ENCODE data around the gene ZNF862.

Gene ZNF862

DNA sequence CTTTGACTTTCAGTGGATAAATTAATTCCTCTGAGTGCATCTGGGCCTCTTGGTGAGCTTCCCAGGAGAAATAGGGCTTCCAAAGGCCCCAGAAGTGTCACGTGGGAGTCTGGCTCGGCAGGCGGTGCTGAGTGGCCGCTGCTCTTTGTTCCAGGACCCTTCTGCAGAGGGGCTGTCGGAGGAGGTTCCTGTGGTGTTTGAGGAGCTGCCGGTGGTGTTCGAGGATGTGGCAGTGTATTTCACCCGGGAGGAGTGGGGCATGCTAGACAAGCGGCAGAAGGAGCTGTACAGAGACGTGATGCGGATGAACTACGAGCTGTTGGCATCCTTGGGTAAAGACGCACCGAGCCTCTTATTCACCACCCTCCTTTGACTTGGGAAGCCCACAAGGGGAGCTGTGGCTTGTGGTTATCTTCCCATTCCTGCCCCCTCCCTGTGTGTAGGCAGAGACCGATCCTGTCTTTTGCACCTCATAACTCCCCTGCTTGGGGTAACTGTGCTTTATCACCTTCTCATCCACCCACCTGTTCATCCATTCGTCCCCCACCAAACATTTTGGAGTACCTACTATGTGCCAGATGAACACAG lies 11.9 kb downstream of the ZNF862 start:
- TF ChIP-seq SIN3A (IDR thresholded peaks at IDR 0.05; ENCODE audit: borderline replicate concordance, insufficient read depth, low read length) (no peak), FOXP2 (optimal IDR thresholded peaks at IDR 0.05; ENCODE audit: borderline replicate concordance, extremely low read depth, extremely low read length, insufficient read depth) (no peak), TAF1 (IDR thresholded peaks at IDR 0.05; ENCODE audit: borderline replicate concordance, insufficient read depth, low read length) (no peak), POLR2AphosphoS5 (IDR thresholded peaks at IDR 0.05; ENCODE audit: low read depth, low read length) (no peak)
- TF ChIP-seq, protein P1, sequence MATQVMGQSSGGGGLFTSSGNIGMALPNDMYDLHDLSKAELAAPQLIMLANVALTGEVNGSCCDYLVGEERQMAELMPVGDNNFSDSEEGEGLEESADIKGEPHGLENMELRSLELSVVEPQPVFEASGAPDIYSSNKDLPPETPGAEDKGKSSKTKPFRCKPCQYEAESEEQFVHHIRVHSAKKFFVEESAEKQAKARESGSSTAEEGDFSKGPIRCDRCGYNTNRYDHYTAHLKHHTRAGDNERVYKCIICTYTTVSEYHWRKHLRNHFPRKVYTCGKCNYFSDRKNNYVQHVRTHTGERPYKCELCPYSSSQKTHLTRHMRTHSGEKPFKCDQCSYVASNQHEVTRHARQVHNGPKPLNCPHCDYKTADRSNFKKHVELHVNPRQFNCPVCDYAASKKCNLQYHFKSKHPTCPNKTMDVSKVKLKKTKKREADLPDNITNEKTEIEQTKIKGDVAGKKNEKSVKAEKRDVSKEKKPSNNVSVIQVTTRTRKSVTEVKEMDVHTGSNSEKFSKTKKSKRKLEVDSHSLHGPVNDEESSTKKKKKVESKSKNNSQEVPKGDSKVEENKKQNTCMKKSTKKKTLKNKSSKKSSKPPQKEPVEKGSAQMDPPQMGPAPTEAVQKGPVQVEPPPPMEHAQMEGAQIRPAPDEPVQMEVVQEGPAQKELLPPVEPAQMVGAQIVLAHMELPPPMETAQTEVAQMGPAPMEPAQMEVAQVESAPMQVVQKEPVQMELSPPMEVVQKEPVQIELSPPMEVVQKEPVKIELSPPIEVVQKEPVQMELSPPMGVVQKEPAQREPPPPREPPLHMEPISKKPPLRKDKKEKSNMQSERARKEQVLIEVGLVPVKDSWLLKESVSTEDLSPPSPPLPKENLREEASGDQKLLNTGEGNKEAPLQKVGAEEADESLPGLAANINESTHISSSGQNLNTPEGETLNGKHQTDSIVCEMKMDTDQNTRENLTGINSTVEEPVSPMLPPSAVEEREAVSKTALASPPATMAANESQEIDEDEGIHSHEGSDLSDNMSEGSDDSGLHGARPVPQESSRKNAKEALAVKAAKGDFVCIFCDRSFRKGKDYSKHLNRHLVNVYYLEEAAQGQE (IDR thresholded peaks at IDR 0.05; ENCODE audit: insufficient read depth in 1 of 2, low read depth in 2 of 2, low read length in 2 of 2) = no peak

DNA sequence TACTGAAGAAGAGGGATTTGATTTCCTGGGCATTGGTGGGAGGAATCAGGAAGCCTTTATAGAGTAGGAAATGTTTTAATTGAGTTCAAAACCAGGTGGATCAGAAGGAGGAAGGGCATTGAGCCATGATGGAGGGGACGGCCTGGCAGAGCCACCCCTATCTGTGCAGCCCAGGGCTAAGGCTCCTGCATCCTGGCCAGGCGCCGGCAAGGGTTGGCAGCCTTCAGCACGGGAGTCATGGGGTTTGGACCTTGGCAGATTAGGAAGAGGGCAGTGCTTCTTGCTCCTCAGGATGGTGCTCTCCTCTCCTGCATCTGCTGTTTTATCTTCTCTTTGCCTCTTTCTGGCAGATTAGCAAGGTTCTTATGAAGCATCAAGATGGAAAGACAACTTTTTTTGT lies 12.5 kb downstream of the ZNF862 start:
- no peak for TF ChIP-seq TAF1 (IDR thresholded peaks at IDR 0.05; ENCODE audit: borderline replicate concordance, insufficient read depth, low read length)
- TF ChIP-seq FOXP2 (optimal IDR thresholded peaks at IDR 0.05; ENCODE audit: borderline replicate concordance, extremely low read depth, extremely low read length, insufficient read depth) = no peak
- TF ChIP-seq SIN3A (IDR thresholded peaks at IDR 0.05; ENCODE audit: borderline replicate concordance, insufficient read depth, low read length) = no peak

- TF ChIP-seq FOXP2 (optimal IDR thresholded peaks at IDR 0.05; ENCODE audit: borderline replicate concordance, extremely low read depth, extremely low read length, insufficient read depth) (no peak), POLR2AphosphoS5 (IDR thresholded peaks at IDR 0.05; ENCODE audit: low read depth, low read length) (no peak)
- TF ChIP-seq, protein P1 (IDR thresholded peaks at IDR 0.05; ENCODE audit: insufficient read depth in 1 of 2, low read depth in 2 of 2, low read length in 2 of 2) = no peak
Measured at GRCh38 chr7:149851449-149851848, 13.3 kb downstream of the ZNF862 start.

DNA sequence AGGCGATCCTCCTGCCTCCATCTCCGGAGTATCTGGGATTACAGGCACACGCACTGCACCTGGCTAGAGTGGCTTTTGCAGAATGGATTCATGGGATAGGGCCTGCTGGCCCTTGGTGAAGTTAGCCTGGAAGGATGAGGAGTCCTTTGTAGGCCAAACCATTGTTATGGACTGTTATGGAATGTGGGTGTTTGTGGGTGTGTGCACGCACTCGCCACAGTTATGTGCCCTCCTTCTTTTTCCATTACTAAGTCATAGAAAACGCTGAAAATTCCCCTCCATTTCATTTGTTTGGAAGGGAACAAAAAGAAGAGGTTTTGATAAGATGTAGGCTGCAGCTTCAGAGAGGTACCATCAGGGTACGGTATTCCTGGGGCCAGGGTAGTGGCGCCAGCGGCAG lies 15.0 kb downstream of the ZNF862 start:
- TF ChIP-seq SIN3A (IDR thresholded peaks at IDR 0.05; ENCODE audit: borderline replicate concordance, insufficient read depth, low read length) (no peak), FOXP2 (optimal IDR thresholded peaks at IDR 0.05; ENCODE audit: borderline replicate concordance, extremely low read depth, extremely low read length, insufficient read depth) (no peak), TAF1 (IDR thresholded peaks at IDR 0.05; ENCODE audit: borderline replicate concordance, insufficient read depth, low read length) (no peak), POLR2AphosphoS5 (IDR thresholded peaks at IDR 0.05; ENCODE audit: low read depth, low read length) (no peak)
- TF ChIP-seq, protein P1 (IDR thresholded peaks at IDR 0.05; ENCODE audit: insufficient read depth in 1 of 2, low read depth in 2 of 2, low read length in 2 of 2) = no peak

GRCh38 chr7:149854611-149855360 lies 16.6 kb downstream of the ZNF862 start:
- TF ChIP-seq SIN3A (IDR thresholded peaks at IDR 0.05; ENCODE audit: borderline replicate concordance, insufficient read depth, low read length) (no peak), POLR2AphosphoS5 (IDR thresholded peaks at IDR 0.05; ENCODE audit: low read depth, low read length) (no peak), FOXP2 (optimal IDR thresholded peaks at IDR 0.05; ENCODE audit: borderline replicate concordance, extremely low read depth, extremely low read length, insufficient read depth) (no peak), TAF1 (IDR thresholded peaks at IDR 0.05; ENCODE audit: borderline replicate concordance, insufficient read depth, low read length) (no peak)
- TF ChIP-seq, protein P1 (IDR thresholded peaks at IDR 0.05; ENCODE audit: insufficient read depth in 1 of 2, low read depth in 2 of 2, low read length in 2 of 2) = no peak

All from PFSK-1 (cell line).